Measurements from ENCODE around the gene KAT6B.

Gene KAT6B

DNA sequence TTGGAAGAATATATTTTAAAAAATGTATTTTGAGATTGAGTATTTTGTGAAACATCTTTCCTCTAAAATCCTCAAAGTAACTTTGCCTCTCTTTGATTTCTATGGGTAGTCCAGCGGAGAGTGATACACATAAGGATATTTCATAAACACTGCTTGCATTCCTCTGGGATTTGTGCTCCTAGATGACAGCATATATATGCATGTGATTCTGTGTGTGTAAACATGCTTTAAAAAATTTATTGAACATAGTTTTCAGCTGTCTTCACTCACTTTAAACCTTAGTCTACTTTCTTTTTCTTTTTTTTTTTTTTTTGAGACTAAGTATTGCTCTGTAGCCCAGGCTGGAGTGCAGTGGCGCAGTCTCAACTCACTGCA, 84.6 kb downstream of the KAT6B start:
- TF ChIP-seq FOXP2 (optimal IDR thresholded peaks at IDR 0.05; ENCODE audit: borderline replicate concordance, extremely low read depth, extremely low read length, insufficient read depth) (no peak), TAF1 (IDR thresholded peaks at IDR 0.05; ENCODE audit: borderline replicate concordance, insufficient read depth, low read length) (no peak), POLR2AphosphoS5 (IDR thresholded peaks at IDR 0.05; ENCODE audit: low read depth, low read length) (no peak), SIN3A (IDR thresholded peaks at IDR 0.05; ENCODE audit: borderline replicate concordance, insufficient read depth, low read length) (no peak)
- TF ChIP-seq, protein P1, sequence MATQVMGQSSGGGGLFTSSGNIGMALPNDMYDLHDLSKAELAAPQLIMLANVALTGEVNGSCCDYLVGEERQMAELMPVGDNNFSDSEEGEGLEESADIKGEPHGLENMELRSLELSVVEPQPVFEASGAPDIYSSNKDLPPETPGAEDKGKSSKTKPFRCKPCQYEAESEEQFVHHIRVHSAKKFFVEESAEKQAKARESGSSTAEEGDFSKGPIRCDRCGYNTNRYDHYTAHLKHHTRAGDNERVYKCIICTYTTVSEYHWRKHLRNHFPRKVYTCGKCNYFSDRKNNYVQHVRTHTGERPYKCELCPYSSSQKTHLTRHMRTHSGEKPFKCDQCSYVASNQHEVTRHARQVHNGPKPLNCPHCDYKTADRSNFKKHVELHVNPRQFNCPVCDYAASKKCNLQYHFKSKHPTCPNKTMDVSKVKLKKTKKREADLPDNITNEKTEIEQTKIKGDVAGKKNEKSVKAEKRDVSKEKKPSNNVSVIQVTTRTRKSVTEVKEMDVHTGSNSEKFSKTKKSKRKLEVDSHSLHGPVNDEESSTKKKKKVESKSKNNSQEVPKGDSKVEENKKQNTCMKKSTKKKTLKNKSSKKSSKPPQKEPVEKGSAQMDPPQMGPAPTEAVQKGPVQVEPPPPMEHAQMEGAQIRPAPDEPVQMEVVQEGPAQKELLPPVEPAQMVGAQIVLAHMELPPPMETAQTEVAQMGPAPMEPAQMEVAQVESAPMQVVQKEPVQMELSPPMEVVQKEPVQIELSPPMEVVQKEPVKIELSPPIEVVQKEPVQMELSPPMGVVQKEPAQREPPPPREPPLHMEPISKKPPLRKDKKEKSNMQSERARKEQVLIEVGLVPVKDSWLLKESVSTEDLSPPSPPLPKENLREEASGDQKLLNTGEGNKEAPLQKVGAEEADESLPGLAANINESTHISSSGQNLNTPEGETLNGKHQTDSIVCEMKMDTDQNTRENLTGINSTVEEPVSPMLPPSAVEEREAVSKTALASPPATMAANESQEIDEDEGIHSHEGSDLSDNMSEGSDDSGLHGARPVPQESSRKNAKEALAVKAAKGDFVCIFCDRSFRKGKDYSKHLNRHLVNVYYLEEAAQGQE (IDR thresholded peaks at IDR 0.05; ENCODE audit: insufficient read depth in 1 of 2, low read depth in 2 of 2, low read length in 2 of 2) = no peak

DNA sequence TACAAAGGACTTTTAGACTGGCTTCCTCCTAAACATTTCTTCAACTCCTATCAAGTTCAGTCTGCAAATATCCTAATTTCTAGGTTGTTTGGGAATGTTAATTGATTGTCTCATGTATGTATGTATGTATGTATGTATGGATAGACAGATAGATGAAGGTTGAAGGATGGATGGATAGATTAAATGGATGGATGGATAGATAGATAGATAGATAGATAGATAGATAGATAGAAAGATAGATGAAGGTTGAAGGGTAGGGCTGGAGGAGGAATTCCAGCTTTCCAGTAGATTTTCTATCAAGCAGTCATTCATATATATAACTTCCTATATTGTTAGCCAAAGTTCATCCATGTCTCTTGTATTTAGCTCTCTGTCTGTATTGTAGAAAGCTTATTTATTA, 85.8 kb downstream of the KAT6B start:
- TF ChIP-seq FOXP2 (optimal IDR thresholded peaks at IDR 0.05; ENCODE audit: borderline replicate concordance, extremely low read depth, extremely low read length, insufficient read depth) (no peak), POLR2AphosphoS5 (IDR thresholded peaks at IDR 0.05; ENCODE audit: low read depth, low read length) (no peak), SIN3A (IDR thresholded peaks at IDR 0.05; ENCODE audit: borderline replicate concordance, insufficient read depth, low read length) (no peak), TAF1 (IDR thresholded peaks at IDR 0.05; ENCODE audit: borderline replicate concordance, insufficient read depth, low read length) (no peak)
- TF ChIP-seq, protein P1 (IDR thresholded peaks at IDR 0.05; ENCODE audit: insufficient read depth in 1 of 2, low read depth in 2 of 2, low read length in 2 of 2) = no peak

DNA sequence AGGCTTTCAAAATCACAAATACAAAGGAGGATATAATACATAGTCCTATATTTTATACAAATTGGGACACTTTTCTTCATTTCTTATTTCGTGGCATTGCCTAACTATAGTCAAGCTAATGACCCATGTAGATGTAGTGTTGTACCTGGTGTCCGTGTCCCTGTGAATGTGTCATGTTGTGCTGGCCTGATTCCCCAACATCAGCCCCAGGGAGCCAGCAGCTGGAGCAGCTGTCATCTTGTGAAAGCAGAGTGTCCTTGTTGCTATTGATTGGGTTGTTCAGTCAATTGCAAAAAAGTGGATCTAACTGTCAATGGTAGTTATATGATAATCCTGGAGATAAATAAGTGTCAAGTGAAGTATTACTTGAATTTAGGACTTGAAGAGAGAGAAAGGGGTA, 86.3 kb downstream of the KAT6B start:
- TF ChIP-seq POLR2AphosphoS5 (IDR thresholded peaks at IDR 0.05; ENCODE audit: low read depth, low read length) (no peak), FOXP2 (optimal IDR thresholded peaks at IDR 0.05; ENCODE audit: borderline replicate concordance, extremely low read depth, extremely low read length, insufficient read depth) (no peak), SIN3A (IDR thresholded peaks at IDR 0.05; ENCODE audit: borderline replicate concordance, insufficient read depth, low read length) (no peak)
- TF ChIP-seq, protein P1 (IDR thresholded peaks at IDR 0.05; ENCODE audit: insufficient read depth in 1 of 2, low read depth in 2 of 2, low read length in 2 of 2) = no peak

DNA sequence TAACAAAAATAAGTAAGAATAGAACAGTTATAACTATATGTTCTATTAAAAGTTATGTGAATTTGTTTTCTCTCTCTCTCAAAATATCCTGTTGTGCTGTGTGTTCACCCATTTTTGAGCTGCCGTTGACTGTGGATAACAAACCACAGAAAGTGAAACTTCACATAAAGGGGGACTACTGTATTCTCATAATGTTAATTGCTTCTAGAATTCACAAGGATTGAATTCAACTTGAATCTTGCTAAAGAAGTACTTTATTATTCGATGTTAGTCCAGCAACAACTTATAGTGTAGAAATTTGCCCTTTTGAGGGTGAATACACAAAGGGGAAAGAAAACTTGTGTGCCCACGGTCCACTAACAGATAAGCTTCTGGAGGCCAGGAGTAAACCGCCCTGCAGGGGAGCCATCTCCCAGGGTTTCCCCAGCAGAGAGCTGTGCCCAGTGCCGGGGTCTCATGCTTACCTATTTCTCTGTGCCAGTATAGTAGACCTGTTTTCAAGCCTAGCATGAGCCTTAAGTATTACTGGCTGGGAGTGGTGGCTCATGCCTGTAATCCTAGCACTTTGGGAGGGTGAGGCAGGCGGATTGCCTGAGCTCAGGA, 87.1 kb downstream of the KAT6B start:
- TF ChIP-seq FOXP2 (optimal IDR thresholded peaks at IDR 0.05; ENCODE audit: borderline replicate concordance, extremely low read depth, extremely low read length, insufficient read depth) (no peak), TAF1 (IDR thresholded peaks at IDR 0.05; ENCODE audit: borderline replicate concordance, insufficient read depth, low read length) (no peak), POLR2AphosphoS5 (IDR thresholded peaks at IDR 0.05; ENCODE audit: low read depth, low read length) (no peak), SIN3A (IDR thresholded peaks at IDR 0.05; ENCODE audit: borderline replicate concordance, insufficient read depth, low read length) (no peak)
- TF ChIP-seq, protein P1 (IDR thresholded peaks at IDR 0.05; ENCODE audit: insufficient read depth in 1 of 2, low read depth in 2 of 2, low read length in 2 of 2) = no peak

DNA sequence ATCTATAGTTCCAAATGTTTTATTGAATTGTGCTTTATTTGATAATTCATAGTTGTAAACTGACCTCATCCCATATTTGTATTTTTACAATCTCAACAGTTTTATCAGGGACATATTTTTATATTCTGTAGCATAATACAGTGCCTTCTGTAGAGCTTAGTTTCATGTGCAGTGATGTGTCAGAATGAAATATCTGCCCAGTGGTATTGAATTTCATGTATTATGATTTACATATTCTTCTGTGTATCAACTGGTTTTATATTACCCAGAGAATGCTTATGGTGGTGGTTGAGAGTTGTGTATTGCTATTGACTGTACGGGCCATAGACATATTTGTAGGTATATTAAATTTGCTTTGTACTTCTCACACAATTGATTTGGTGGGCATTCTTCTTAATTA, 89.9 kb downstream of the KAT6B start:
- TF ChIP-seq, protein P1 (IDR thresholded peaks at IDR 0.05; ENCODE audit: insufficient read depth in 1 of 2, low read depth in 2 of 2, low read length in 2 of 2) = no peak
